EL (cell line): Measurements from ENCODE around the gene MMP11.
"Not testable (repeated sequence)": the region's sequence is repeated elsewhere in the genome, so short reads cannot be mapped to it uniquely, and the experiment has no call there.

Experiments
- DNase-seq: peaks from one replicate; pipeline ENCODE4 v3.0.0-alpha.2; 2016

The MMP11 gene, protein sequence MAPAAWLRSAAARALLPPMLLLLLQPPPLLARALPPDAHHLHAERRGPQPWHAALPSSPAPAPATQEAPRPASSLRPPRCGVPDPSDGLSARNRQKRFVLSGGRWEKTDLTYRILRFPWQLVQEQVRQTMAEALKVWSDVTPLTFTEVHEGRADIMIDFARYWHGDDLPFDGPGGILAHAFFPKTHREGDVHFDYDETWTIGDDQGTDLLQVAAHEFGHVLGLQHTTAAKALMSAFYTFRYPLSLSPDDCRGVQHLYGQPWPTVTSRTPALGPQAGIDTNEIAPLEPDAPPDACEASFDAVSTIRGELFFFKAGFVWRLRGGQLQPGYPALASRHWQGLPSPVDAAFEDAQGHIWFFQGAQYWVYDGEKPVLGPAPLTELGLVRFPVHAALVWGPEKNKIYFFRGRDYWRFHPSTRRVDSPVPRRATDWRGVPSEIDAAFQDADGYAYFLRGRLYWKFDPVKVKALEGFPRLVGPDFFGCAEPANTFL

DNA sequence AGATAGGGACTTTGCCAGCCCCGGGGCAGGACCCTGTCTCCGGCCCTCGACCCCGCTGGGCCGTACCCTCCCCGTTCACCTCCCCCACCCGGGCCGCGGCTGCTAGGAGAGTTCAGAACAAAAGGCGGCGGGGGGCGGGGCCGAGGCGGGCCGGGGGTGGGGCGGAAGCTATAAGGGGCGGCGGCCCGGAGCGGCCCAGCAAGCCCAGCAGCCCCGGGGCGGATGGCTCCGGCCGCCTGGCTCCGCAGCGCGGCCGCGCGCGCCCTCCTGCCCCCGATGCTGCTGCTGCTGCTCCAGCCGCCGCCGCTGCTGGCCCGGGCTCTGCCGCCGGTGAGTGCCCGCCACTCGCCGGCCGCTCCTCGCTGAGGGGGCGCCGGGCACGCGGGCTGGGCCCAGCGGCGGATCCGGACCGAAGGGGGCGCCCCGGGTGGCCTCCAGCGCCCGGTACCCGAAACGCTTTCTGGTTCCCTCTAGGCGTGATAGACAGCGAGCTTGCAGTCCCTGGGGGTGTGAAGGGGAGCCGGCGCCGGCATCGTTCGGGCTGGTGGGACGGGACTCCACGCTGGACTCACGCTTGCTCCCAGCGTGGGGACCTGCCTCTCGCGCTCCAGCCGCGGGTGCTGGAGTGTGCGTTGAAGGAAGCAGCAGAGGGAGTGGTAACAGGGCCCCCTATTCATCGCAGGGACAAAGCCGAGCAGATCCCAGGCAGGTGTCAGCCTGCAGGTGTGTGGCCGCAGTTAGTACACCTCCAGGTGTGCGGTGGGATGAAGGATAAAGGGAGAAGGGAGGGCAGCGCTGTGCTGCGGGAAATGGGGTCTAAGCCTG is at the start of gene MMP11:
Gene MMP11, plus strand, starts transcription at position 201 of the 825 bp plus-strand sequence. Its CDS starts 22 bp downstream, at position 223.
- peak; percentile 62 for DNase-seq

DNA sequence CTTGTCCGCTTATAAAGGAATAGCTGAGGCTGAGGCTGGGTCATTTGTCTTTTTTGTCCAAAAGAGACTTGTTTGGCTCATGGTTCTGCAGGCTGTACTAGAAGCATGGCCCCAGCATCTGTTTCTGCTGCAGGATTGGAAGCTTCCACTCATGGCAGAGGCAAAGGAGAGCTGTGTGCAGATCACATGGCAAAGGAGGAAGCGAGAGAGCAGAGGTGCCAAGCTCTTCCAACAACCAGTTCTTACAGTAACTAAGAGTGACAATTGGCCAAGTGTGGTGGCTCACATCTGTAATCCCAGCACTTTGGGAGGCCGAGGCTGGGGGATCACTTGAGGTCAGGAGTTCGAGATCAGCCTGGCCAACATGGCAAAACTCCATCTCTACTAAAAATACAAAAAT is 44.5 kb upstream of the MMP11 start:
- DNase-seq = not testable (repeated sequence)

DNA sequence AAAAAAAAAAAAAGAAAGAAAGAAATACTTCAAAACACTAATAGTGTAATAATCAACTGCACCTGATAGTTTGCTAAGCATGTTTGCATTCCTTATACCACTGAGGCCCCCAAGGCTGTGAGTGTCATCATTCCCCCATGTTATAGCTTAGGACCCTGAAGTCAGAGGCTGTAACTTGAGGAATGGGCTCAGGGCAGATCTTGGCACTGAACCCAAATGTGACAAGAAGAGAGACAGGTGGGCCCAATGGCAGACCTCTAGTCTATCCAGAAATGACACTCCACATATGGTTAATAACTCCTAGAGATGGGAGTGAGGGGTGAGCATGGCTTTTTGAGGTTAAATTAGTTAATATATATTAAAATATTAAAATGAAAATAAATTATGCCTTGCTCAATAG is 35.0 kb upstream of the MMP11 start:
- DNase-seq = no peak

DNA sequence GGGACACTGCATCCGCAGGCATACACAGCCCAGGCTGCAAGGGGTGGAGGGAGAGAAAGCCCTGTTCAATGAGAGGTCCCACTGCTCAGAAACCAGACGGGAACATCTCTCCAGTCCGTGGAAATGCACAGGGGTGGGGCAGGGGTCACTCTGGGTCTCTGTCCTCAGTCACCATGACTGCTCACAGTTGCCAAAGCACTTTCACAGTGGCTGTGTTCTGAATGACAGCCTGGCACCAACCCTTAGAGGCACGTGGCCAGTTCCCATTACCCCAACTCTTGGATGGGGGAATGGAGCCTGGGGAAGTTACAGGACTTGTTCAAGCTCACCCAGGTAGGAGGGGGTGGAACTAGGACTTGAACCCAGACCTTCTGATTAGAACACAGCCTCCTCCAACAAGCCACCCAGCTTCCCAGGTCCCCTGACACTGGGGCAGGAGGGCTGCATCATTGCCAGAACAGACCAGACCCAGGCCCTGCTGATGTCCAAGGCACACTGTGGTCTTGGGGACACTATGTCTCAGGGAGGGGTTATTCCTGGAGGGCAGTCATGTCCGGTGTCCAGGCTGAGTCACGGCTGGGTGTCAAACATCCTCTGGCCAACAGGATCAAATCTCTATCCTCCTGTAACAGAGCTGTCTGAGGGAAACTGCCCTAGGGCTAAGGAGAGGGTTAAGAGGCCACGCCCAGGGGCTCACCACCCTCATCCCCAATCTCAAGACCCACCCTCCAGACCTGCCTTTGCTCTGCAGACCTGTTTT is 30.0 kb upstream of the MMP11 start:
- DNase-seq = no peak

DNA sequence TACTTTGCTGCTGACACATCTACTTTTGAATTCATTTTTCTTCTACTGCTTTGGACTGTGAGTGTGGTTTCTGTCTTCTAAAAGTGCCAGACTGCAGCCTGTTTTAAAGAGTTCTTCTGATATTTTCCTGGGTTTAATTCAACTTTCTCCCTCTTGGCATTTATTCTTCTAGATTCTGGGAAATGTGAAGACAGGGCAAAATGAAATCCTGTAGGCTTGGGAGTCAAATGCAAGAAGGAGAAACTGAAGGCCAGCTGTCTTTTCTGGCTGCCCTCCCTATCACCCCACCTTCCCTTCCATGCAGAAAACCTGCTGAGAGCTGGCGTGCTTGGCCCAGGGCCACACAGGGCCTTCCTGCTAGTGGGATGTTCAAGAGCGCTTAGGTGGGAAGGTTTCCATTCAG is 29.3 kb upstream of the MMP11 start:
- DNase-seq = no peak

DNA sequence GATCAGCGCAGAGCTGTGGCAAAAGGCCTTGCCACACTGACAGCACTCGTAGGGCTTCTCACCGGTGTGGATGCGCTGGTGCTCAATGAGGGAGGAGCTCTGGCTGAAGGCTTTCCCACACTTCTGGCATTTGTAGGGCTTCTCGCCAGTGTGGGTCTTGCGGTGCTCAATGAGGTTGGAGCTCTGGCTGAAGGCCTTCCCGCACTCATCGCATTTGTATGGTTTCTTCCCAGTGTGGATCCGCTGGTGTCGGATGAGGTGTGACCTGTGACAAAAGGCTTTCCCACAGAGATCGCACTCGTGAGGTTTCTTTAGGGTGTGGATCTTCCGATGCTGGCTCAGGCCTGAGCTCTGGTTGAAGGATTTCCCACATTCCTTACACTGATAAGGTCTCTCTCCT is 28.6 kb upstream of the MMP11 start:
- no peak for DNase-seq

DNA sequence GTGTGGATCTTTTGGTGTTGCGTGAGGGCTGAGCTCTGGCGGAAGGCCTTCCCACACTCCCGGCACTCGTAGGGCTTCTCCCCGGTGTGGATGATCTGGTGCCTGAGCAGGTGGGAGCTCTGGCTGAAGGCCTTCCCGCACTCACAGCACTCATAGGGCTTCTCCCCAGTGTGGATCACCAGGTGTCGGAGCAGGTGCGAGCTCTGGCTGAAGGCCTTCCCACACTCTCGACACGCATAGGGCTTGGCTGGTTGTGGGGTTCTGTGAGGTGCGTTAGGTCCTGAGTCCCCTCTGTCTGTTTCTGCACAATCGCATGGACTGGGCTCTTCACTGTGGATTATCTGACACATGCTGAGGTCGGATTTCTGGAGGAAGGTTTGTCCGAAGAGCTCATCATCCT is 28.2 kb upstream of the MMP11 start:
- DNase-seq = no peak

DNA sequence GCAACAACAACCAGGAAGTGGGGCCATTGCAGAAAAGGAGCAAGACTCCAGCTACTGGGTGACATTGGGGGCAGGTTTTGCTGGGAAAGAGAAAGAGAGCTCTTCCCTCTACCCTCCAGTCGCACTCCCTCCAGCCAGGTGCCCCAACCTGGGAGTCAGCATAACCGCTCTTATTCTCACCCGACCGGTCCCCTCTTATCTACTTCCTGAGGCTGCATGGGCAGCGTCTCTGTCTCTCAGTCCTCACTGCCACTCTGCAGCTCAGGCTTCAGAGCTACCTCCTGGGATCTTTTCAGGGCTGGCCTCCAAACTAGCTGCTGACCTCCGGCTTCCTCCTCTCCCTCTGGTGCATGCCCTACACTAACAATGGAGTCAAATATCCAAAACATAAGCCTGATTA is 26.9 kb upstream of the MMP11 start:
- DNase-seq = no peak

DNA sequence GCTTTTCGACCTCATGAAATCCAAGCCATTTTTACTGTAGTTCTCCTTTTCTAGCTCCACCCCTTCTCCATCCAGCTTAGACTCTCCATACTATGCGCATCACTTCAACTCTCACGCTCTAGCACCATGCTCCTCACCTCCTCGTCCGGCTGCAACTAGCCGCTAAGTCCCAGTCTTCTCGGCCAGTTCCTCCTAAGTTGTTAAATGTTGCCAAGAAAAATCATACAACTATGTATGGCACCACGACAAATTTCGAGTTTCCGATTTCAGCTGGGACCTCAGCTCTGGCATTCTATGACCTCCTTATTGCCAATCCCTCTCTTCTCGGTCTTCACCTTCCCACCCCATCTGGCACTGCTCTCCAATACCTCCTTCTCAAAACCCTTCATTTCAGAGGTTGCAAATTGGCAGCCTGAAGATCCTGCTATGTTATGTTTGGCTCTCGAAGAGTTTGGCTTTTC is 22.8 kb upstream of the MMP11 start:
- DNase-seq = no peak

DNA sequence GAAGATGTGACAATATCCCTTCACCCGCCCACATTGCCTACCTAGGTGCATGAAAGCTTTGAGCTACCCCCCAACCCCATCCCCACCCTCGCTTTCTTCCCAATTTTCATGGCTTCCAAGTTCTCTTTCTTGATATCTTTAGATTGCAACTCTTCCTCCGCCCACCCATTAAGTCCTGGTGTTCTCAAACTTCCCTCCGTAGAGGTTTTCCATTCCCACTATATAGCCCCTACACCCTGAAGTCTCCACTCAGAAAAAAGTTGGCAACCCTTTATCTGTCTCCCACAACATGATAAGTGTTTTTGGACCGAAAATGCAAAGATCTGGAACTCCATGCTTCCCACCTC is 22.3 kb upstream of the MMP11 start:
- DNase-seq = no peak

DNA sequence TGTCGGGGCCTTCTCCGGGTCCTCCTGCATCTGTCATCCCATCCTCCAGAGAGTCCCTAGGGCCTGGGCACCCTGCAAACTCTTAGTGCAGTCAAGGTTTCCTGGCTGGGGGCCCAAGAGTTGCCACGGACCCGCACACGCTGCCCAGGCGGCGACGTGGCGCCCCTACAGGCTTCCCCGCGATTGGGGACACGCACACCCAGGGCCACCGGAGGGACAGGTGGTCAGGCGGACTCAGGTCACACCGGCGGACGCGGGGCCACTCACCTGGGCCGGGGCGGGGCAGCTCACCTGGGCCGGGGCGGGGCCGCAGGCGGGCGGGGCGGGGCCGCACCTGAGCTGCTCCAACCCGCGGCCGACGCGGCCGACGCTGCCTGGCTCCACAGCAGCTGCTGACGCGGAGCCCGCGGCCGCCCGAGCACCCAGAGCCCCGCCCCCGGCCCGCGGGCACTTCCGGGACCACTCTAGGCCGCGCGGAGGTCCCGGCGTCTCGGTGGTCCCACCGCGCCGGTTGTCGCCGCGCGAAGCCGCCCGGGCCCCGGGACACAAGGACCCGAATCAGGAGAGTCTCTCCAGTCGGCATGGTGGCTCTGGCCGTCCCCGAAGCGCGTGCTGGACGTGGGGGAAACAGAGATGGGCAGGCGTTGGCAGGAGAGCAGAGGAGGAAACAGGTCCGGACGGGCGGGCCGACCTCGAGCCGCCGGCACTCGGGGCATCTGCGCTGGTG is 21.8 kb upstream of the MMP11 start, which contains the start of gene ZNF70:
Gene ZNF70, minus strand, starts transcription at position 399 of the 727 bp plus-strand sequence. CDS start 5,972 bp downstream, outside the sequence.
- peak; percentile 80 for DNase-seq

DNA sequence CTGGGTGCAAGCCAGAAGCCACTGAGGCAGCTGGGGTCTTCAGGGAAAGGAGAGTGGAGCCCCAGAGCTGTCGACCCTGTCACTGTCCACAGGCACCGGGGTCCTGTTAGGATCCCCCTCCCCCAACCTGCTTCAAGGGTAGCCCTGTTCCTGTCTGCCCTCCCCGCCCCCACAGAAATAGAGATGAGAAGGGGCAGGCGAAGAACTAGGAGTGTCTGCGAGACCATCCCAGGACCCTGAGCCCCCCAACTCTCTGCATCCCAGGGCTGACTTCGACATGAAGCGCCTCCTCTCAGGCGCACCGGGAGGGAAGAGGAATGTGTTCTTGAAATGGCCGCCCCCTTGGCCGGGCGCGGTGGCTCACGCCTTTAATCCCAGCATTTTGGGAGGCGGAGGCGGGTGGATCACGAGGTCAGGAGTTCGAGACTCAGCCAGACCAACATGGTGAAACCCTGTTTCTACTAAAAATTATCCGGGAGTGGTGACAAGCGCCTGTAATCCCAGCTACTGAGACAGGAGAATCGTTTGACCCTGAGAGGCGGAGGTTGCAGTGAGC is 21.1 kb upstream of the MMP11 start:
- DNase-seq = no peak

DNA sequence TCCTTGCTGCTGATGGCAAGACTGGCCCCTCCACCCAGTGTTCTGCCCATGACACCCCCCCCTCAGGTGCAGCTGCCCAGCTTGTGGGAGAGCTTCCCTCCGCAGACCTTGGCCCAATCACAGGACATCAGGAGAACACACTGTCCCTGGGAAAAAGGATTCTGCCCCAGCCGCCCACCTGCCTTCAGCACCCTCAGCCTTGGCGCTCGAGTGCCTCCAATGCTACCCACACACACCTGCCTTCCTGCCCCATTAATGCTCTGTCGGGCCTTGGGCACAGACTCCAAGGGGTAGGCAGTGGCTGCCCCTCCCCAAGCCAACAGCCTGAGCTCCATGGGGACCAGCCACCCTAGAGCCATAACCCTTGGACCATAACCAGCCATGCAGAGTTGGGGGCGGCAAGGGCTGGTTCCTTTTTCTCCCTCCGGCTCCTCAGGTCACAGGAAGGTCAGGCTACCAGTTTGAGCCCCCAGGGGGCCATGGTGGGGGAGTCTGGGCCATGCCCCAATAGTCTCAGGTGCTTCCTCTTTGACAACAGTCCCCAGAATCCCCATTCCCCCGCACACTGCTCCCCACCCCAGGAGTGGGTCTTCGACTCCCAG is 20.5 kb upstream of the MMP11 start:
- no peak for DNase-seq

DNA sequence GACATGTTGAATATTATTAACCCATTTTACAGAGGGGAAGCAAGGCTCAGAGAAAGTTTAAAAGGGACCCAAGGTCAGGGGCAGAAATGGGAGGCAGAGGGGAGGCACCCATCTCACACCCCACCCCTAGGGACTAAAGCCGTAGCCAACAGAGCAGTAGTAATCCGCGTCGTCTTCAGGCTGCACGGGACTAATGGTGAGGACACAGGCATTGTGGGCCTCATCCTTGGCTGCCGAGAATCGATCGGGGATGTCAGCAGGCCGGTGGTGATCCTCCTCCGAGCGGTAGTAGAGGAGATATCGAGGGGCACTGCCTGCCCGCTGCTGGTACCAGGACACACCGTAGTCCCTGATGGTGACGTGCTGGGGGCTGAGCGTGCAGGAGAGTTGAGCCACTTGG is 19.9 kb upstream of the MMP11 start:
- no peak for DNase-seq

DNA sequence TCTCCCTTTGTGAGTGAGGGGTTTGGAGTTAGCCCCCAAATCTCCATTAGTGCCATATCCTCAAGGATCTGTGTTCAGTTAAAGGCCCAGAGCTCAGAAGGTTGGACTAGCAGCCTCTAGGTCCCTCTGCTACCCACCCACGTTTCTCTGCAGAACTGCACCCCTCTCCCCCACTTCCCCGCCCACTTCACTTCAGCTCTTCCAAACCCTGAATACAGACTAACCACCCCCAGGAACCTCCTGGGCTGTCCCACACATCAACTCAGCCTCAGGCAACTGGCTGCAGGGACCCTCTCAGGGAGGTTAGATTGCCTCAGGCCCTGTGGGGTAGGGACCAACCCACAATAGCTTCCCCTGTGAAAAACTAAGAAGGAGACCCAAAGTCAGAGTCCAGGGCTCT is 19.3 kb upstream of the MMP11 start:
- DNase-seq = no peak

DNA sequence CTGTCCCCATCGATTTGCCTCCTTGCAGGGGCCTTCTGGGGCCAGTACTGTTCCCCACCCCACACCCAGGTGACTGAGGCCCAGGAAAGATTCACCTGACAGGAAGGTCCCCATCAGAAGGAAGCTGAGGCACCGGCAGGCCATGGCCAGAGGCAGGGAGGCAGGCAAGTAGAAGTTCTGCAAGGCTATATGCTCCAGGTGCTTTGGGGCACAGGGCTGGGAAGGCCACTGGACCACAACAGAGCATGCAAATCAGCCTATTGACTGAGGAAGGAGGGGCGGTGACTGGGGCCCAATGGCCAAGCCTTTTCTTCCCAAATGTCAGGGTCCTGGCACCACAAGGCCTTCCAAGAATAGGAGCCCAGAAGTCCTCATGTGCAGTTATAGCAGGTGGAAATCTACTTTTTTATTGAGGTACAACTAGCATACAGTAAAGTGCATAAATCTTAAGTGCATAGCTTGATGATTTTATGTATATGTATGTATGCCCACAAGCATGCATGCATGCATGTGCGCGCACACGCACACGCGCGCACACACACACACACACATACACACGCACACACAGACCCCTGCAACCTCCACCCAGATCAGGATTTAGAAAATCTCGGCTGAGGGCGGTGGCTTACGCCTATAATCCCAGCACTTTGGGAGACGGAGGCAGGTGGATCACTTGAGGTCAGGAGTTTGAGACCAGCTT is 18.3 kb upstream of the MMP11 start, which contains the start of gene VPREB3:
Gene VPREB3, minus strand, starts transcription at position 206 of the 700 bp plus-strand sequence. Its CDS starts 62 bp downstream, at position 144.
- no peak for DNase-seq

DNA sequence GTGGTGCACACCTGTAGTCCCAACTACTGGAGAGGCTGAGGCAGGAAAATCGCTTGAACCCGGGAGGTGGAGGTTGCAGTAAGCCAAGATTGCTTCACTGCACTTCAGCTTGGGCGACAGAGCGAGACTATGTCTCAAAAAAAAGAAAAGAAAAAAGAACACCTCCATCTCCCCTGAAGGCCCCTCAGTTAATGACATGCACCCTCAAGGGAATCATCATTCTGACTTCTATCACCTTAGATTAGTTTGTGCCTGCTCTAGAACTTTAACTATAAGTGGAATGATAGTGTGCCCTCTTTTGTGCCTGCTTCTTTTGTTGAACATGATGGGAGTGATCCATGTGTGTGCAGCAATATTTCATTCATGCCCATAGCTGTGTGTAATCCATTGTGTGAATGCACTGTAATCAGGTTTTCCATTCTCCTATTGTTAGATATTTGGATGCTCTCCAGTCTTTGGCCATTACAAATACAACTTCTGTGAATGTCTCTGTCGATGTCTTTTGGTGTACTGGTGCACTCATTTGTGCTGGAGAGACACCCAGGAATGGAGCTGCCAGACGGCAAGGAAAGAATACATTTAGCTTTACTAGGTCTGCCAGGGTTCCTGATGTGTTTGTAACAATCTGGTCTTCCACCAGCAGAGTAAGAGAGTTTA is 17.5 kb upstream of the MMP11 start:
- DNase-seq = no peak

DNA sequence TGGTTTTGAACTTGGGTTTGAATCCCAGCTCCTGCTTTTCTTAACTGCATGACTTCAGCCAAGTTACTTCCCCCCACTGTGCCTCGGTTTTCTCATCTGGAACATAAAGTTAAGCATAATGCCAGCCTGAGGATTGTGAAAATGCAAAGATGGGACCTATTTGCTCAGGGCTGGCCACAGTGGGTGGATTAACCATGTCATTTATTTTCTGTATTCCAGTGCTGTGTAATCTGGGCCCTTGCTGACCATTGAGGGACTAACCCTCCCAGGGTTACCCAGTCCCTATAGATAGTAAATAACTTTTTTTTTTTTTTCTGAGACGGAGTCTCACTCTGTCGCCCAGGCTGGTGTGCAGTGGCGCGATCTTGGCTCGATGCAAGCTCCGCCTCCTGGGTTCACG is 16.9 kb upstream of the MMP11 start:
- no peak for DNase-seq

DNA sequence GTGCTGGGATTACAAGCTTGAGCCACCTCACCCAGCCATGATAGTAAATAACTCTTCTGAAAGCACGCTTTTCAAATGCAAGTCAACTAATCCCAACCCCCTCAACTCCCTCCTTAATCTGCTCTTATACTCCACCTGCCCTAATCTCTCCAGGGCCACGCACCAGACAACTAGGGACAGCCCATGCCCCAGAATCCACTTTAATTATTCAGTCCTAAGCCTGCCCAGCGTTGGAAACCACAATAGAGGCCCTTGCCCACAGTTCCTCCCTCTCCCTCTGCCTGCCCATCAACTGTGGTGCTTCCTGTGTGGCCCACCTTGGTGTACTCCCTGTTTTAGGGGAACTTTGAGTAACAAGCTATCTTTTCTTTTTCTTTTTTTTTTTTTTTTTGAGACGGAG is 15.8 kb upstream of the MMP11 start:
- no peak for DNase-seq

DNA sequence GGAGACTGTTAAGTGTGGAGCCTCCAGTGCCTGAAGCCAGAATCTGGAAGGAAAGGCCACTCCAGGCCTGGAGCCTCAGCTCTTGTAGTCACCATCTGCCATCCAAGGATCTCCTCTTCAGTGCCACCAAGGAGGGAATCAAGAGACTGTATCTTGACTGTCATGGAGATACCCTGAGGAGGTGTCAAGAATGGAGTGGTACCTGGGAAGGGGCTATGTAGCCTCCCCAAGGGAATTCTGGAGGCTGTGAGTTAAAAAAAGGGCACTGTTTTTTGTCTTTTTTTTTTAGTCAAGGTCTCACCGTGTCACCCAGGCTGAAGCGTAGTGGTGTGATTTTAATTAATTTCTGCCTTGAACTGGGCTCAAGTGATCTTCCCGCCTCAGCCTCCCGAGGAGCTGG is 13.1 kb upstream of the MMP11 start:
- no peak for DNase-seq
